GM12892 (cell line): ENCODE results near the gene DENND4B.

Experiments used
- DNase-seq: peaks from one replicate; pipeline ENCODE4 v3.0.0; 2011; ENCODE audit not compliant: insufficient read length
- FAIRE-seq: peaks from 2 replicates; lab custom pipeline; 2011; peaks lifted over from hg19 to GRCh38; lab: Jason Lieb, UNC
- POLR2A ChIP-seq: IDR thresholded peaks from 2 replicates; pipeline ENCODE4 v1.6.1; 2011; ENCODE audit warnings: low read depth, low read length, control low read depth
- POLR2AphosphoS5 ChIP-seq: IDR thresholded peaks from 2 replicates; pipeline ENCODE4 v1.6.1; 2011; ENCODE audit warnings: low read depth, low read length, control low read depth
- TAF1 ChIP-seq: IDR thresholded peaks from 2 replicates; pipeline ENCODE4 v1.6.1; 2011; ENCODE audit warnings: low read depth, mild to moderate bottlenecking, control low read depth, low read length, borderline replicate concordance

DENND4B gene

GRCh38 chr1:153929981-153930948 lies 16.3 kb downstream of the DENND4B start:
- DNase-seq, result no peak
- no peak for FAIRE-seq
- TF ChIP-seq TAF1 (no peak), POLR2AphosphoS5 (no peak), POLR2A (no peak)

GRCh38 chr1:153929426-153929825 lies 17.1 kb downstream of the DENND4B start:
- TF ChIP-seq TAF1, result no peak
- FAIRE-seq (no peak), DNase-seq (no peak)

GRCh38 chr1:153928791-153929341 lies 17.7 kb downstream of the DENND4B start:
- TF ChIP-seq TAF1, result no peak
- TF ChIP-seq POLR2AphosphoS5, result no peak
- TF ChIP-seq POLR2A, result no peak
- no peak for FAIRE-seq

DNA sequence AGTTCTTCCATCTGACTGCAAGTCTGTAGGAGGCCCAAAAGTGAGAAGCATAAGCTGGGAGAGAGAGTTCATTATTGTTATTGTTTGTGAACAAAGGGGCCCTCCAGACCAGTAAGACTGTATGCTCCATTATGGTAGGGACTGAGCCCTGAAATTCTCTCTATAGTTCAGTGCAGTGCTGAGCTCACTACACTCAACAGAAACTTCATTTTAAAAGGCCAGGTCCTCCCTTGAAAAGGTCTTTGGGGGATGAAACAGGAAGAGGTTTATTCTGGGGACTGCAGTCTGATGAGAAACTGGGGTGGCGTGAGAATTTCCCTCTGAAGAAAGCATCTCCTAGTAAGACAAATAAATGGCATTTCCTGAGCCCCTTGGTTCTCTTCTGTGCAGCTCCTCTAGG lies 18.3 kb downstream of the DENND4B start:
- TF ChIP-seq POLR2AphosphoS5 (no peak), TAF1 (no peak), POLR2A (no peak)
- no peak for DNase-seq
- FAIRE-seq, result no peak

More at GRCh38 chr1:153928791-153929341, 17.7 kb downstream of the DENND4B start:
- no peak for DNase-seq

DNA sequence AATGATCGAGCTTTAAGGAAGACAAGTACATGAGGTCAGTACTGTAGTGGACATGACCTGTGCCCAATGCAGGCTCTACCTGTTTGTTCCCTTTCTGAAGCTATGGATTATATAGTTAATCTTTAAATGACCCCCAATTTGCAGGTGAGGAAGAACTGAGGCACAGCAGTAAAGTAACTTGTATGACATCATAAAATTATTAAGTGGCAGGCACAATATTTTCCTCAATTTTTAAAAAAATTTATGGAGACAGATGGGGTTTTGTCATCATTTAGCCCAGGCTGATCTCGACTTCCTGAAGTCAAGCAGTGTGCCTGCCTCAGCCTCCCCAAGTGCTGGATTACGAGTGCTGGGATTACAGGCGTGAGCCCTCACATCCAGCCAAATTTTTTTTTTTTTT lies 20.1 kb downstream of the DENND4B start:
- DNase-seq (no peak), FAIRE-seq (no peak)
- TF ChIP-seq TAF1, result no peak
- TF ChIP-seq POLR2AphosphoS5, result no peak
- TF ChIP-seq POLR2A, result no peak

- FAIRE-seq, result peak; percentile 86
- TF ChIP-seq POLR2AphosphoS5, result peak; percentile 64; the same call in 1 of the 2 replicates
- TF ChIP-seq TAF1, result peak; percentile 48; the same call in 1 of the 2 replicates
- peak; percentile 76; the same call in 1 of the 2 replicates for TF ChIP-seq POLR2A
- DNase-seq, result peak; percentile 91
Observed at GRCh38 chr1:153922972-153923925, 23.3 kb downstream of the DENND4B start, which contains the start of gene GATAD2B. GATAD2B (minus strand) TSS chr1:153922972; CDS start chr1:153828347, 94,625 bp downstream.

- FAIRE-seq (peak; percentile 17), DNase-seq (peak; percentile 52)
- TF ChIP-seq POLR2AphosphoS5 (0 out of 2 replicates have a peak, but pooled peaks have one; percentile 32), POLR2A (no peak)
Observed at GRCh38 chr1:153922076-153922971, 24.2 kb downstream of the DENND4B start.

DNA sequence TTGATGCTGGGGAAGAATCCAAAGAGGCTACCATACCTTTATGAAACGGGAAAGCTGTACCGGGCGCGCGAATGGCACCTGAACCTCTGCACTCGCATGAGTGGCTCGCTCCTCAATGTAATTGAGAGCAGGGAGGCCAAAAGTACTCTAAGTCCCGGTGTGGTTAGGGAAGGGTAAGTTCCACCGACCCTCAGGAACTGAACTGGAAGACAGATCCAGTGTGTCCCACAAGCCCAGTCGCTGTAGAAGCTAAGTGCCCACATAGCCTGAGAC lies 24.8 kb downstream of the DENND4B start:
- DNase-seq (no peak), FAIRE-seq (no peak)
- TF ChIP-seq POLR2A, result no peak
- TF ChIP-seq POLR2AphosphoS5, result no peak
- TF ChIP-seq TAF1, result no peak

- no peak for FAIRE-seq
- TF ChIP-seq POLR2AphosphoS5 (no peak), TAF1 (no peak), POLR2A (no peak)
Observed at GRCh38 chr1:153921080-153921802, 25.3 kb downstream of the DENND4B start.

More at GRCh38 chr1:153921080-153921802, 25.3 kb downstream of the DENND4B start:
- no peak for DNase-seq
